A549 (cell line): ENCODE data around the gene OVCH1.

ENCODE experiments used
- BHLHE40 ChIP-seq: IDR thresholded peaks from 2 replicates; pipeline ENCODE4 v1.6.1; 2012; ENCODE audit warnings: low read depth, low read length, inconsistent platforms
- CHD2 ChIP-seq: fragments of 150-350 bp; IDR thresholded peaks from 2 replicates; pipeline ENCODE4 v1.6.1; 2014; ENCODE audit warnings: low read length; ENCODE audit not compliant: partially characterized antibody
- CTCF ChIP-seq: fragments of >200 bp; sonication (Bioruptor Twin); formaldehyde crosslinking; IDR thresholded peaks from 3 replicates; pipeline ENCODE4 v1.5.1; 2016
- KDM1A ChIP-seq: fragments of 200-600 bp; sonication (generic); IDR thresholded peaks from 2 replicates; pipeline ENCODE4 v1.6.1; 2016; ENCODE audit warnings: low read depth, mild to moderate bottlenecking
- NFE2L2 ChIP-seq: fragments of 150-350 bp; conservative IDR thresholded peaks from 2 replicates; pipeline ENCODE4 v1.6.1; 2014; ENCODE audit warnings: low read length
- POLR2A ChIP-seq: IDR thresholded peaks from 2 replicates; pipeline ENCODE4 v1.6.1; 2012; ENCODE audit warnings: mild to moderate bottlenecking, low read length
- REST ChIP-seq: fragments of 200-600 bp; sonication (generic); IDR thresholded peaks from 2 replicates; pipeline ENCODE4 v1.6.1; 2016; ENCODE audit warnings: antibody characterized with exemption, mild to moderate bottlenecking, moderate library complexity
- RFX5 ChIP-seq: fragments of 450-650 bp; IDR thresholded peaks from 2 replicates; pipeline ENCODE4 v1.7.1; 2014; ENCODE audit warnings: antibody characterized with exemption, mild to moderate bottlenecking, moderate library complexity
- SREBF2 ChIP-seq: fragments of 450-650 bp; IDR thresholded peaks from 2 replicates; pipeline ENCODE4 v1.6.1; 2014; ENCODE audit warnings: mild to moderate bottlenecking, moderate library complexity

DNA sequence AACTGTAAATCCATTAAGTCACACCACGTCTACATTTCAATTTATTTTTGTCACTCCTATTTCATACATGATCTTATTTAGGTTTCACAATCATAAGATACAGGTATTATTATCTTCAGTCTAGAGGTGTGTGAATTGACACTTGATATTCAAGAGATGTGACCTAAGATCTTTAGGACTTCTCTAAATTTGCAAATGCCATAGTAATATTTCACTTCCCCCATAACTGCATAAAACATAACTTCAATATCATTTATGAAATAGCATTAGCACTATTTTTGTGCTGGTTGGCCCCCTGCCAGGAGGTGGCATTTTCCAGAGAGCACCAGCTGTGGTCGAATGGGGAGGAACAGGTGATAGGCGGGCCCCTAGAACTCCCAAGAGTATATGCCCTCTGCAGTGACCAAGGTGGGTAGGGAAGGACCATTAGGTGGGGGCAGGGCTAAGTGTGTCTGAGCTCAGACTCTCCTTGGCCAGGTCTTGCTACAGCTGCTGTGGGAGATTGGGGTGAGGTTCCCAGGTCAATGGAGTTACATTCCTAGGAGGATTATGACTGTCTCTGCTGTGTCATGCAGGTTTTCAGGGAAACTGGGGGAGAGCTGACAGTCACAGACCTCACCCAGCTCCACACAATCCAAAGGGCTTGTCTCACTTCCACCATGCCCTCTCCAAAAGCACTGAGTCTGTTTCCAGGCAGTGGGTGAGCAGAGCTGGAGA is 67.3 kb downstream of the OVCH1 start:
- TF ChIP-seq REST, result no peak
- no peak for TF ChIP-seq CTCF
- no peak for TF ChIP-seq NFE2L2
- no peak for TF ChIP-seq CHD2
- no peak for TF ChIP-seq POLR2A
- no peak for TF ChIP-seq RFX5
- TF ChIP-seq KDM1A, result no peak
- no peak for TF ChIP-seq BHLHE40
- TF ChIP-seq SREBF2, result no peak
